HL-60/S4 treated with retinoic acid at 250 ng/mL for 4 days and 3 days (cell line): ENCODE measurements around the gene PROZ.
"Not testable (repeated sequence)": the region's sequence is repeated elsewhere in the genome, so short reads cannot be mapped to it uniquely, and the experiment has no call there.

ENCODE experiments used
- in situ Hi-C: fragments of 300-500 bp; cut with MboI; formaldehyde crosslinking; loops from 2 replicates; pipeline ENCODE4 v1.7.0; 2022; ENCODE audit warnings: low sequenced_read_pairs

Gene PROZ

GRCh38 chr13:113157929-113158747 is at the start of gene PROZ:
Gene PROZ, plus strand, starts transcription at chr13:113158648. Its CDS starts 13 bp downstream, at chr13:113158661.
- in situ Hi-C loops: no loop called here

GRCh38 chr13:113109151-113110047 is 49.0 kb upstream of the PROZ start:
- in situ Hi-C loops: no loop called here

DNA sequence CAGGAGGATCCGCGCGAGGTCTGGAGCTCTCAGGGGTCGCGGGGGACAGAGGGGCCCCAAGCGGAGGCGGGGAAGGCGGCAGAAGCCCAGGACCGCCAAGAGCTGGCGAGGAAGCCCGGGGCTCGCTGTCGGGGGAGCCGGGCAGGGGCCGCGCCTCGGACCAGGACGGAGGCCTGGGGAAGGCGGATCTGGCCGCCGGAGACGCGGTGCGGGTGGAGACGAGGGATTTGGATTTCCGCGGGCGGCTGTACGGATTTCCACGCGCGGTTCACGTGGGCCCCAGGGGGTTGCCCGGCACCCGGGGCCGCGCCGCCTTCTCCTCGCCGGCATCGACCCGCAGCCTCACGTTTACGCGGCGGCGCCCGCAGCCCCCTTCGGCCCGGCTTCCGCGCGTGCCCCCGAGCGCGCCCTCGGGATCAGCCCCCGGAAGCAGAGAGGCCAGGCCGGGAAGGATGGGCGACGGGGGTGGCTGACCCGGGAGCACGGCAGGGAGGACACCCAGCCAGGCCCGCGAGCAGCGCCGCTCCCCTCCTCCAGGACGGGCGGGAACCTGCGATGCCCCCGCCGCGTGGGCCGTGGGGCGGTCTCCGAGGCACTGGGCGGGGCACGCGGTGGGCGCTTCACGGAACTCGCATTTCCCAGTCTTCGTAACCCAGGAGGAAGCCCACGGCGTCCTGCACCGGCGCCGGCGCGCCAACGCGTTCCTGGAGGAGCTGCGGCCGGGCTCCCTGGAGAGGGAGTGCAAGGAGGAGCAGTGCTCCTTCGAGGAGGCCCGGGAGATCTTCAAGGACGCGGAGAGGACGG is 48.2 kb upstream of the PROZ start:
- in situ Hi-C loops: no loop called here

GRCh38 chr13:113110852-113111315 is 47.6 kb upstream of the PROZ start:
- in situ Hi-C loops: no loop called here

DNA sequence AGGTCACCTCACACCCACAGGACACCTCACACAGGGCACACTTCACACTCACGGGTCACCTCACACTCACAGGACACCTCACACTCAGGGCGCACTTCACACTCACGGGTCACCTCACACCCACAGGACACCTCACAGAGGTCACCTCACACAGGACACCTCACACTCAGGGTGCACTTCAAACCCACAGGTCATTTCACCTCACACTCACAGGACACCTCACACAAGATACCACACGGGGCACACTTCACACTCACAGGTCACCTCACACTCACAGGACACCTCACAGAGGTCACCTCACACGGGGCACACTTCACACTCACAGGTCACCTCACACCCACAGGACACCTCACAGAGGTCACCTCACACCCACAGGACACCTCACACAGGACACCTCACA is 46.6 kb upstream of the PROZ start:
- in situ Hi-C loops: not testable (repeated sequence)

GRCh38 chr13:113112475-113112874 is 46.0 kb upstream of the PROZ start:
- in situ Hi-C loops: not testable (repeated sequence)

GRCh38 chr13:113112893-113113845 is 45.3 kb upstream of the PROZ start:
- in situ Hi-C loops: no loop called here

- in situ Hi-C loops: no loop called here
Observed at GRCh38 chr13:113113846-113114271, 44.6 kb upstream of the PROZ start.

GRCh38 chr13:113114511-113115362 is 43.7 kb upstream of the PROZ start:
- in situ Hi-C loops: no loop called here

DNA sequence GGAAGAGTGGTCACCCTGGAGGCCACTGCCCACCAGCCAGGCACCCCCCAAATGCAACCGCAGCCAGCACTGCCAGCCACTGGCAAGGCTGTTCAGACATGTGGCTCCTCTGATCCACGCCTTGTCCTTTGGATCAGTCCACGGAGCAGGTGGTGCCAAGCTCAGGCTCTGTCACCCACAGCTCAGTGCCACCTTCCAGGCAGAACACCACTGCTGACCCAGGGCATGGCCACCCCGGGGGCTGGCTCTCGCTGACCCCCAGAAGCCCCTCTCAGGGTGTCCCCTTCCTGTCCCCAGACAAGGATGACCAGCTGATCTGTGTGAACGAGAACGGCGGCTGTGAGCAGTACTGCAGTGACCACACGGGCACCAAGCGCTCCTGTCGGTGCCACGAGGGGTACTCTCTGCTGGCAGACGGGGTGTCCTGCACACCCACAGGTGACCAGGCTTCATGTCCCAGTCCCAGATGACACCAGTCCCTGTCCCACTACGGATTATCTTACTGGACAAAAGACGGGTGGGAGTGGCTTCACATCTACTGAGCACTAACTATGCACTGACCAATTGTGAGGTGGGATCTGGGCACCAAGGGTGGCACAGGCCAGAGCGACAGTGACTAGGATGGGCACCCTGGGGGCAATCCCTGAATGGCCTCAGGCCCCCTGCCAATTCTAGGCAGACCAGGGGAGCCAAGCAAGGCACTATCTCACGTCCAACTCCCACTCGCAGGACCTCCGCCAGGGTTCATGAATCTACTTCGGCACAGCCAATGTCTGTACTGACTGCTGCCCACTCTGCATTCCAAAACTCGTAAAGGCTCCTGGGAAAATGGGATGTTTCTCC is 42.9 kb upstream of the PROZ start:
- in situ Hi-C loops: no loop called here

- in situ Hi-C loops: no loop called here
Observed at GRCh38 chr13:113116206-113116800, 42.1 kb upstream of the PROZ start.

GRCh38 chr13:113116871-113117271 is 41.6 kb upstream of the PROZ start:
- in situ Hi-C loops: no loop called here

- in situ Hi-C loops: no loop called here
Observed at GRCh38 chr13:113117335-113117872, 41.0 kb upstream of the PROZ start.

GRCh38 chr13:113117911-113118260 is 40.6 kb upstream of the PROZ start:
- in situ Hi-C loops: no loop called here

GRCh38 chr13:113118261-113119021 is 40.0 kb upstream of the PROZ start:
- in situ Hi-C loops: no loop called here

DNA sequence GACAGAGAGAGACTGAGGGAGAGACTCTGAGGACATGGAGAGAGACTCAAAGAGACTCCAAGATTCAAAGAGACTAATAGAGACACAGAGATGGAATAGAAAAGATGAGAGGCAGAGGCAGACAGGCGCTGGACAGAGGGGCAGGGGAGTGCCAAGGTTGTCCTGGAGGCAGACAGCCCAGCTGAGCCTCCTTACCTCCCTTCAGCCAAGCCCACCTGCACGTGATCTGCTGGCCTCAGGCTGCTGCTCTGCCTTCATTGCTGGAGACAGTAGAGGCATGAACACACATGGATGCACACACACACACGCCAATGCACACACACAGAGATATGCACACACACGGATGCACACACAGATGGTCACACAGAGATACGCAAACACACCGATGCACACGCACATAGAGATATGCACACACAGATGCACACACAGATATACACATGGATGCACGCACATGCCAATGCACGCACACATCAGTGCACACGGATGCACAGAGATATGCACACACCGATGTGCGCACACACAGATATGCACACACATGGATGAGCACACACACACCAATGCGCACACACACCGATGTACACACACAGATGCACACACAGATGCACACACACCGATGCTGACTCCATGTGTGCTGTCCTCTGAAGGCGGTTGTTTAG is 39.2 kb upstream of the PROZ start:
- in situ Hi-C loops: no loop called here
